HG03045 (cell line): Measurements from ENCODE around the gene PPP6R3.
"Not testable (repeated sequence)": the region's sequence is repeated elsewhere in the genome, so short reads cannot be mapped to it uniquely, and the experiment has no call there.

Experiments
- ATAC-seq: cut with Tn5 transposase; IDR thresholded peaks from one replicate; pipeline ENCODE4 v1.9.1; 2021; ENCODE audit warnings: mild to moderate bottlenecking, moderate library complexity; ENCODE audit not compliant: unreplicated experiment

The PPP6R3 gene

GRCh38 chr11:68433541-68433940, 27.0 kb upstream of the PPP6R3 start:
- ATAC-seq: no peak

- not testable (repeated sequence) for ATAC-seq
Observed at GRCh38 chr11:68434159-68434558, 26.4 kb upstream of the PPP6R3 start.

- no peak for ATAC-seq
Observed at GRCh38 chr11:68436162-68436888, 24.2 kb upstream of the PPP6R3 start.

- no peak for ATAC-seq
Observed at GRCh38 chr11:68436985-68437926, 23.3 kb upstream of the PPP6R3 start.

GRCh38 chr11:68437927-68438657, 22.5 kb upstream of the PPP6R3 start:
- no peak for ATAC-seq

- ATAC-seq: no peak
Observed at GRCh38 chr11:68438658-68439259, 21.8 kb upstream of the PPP6R3 start.

GRCh38 chr11:68439355-68440065, 21.0 kb upstream of the PPP6R3 start:
- ATAC-seq: no peak

GRCh38 chr11:68440224-68440623, 20.3 kb upstream of the PPP6R3 start:
- no peak for ATAC-seq

GRCh38 chr11:68441466-68442230, 18.9 kb upstream of the PPP6R3 start:
- no peak for ATAC-seq

- no peak for ATAC-seq
Observed at GRCh38 chr11:68442433-68442832, 18.1 kb upstream of the PPP6R3 start.

- ATAC-seq: no peak
Observed at GRCh38 chr11:68444566-68444965, 16.0 kb upstream of the PPP6R3 start.

GRCh38 chr11:68445531-68446035, 15.0 kb upstream of the PPP6R3 start:
- no peak for ATAC-seq

GRCh38 chr11:68446046-68446725, 14.4 kb upstream of the PPP6R3 start:
- ATAC-seq: no peak

GRCh38 chr11:68447015-68447801, 13.3 kb upstream of the PPP6R3 start:
- no peak for ATAC-seq

GRCh38 chr11:68447914-68448313, 12.6 kb upstream of the PPP6R3 start:
- not testable (repeated sequence) for ATAC-seq

GRCh38 chr11:68448604-68449011, 11.9 kb upstream of the PPP6R3 start:
- ATAC-seq: no peak

GRCh38 chr11:68449951-68450350, 10.6 kb upstream of the PPP6R3 start:
- no peak for ATAC-seq

- ATAC-seq: no peak
Observed at GRCh38 chr11:68450711-68451110, 9.8 kb upstream of the PPP6R3 start.
